LNCaP clone FGC (cell line): Measurements from ENCODE around the gene COQ4.

Experiments
- DNase-seq: peaks from one replicate; pipeline ENCODE4 v3.0.0-alpha.2; 2011; ENCODE audit warnings: low read depth
- H3K4me3 ChIP-seq: 2 replicates; pipeline ENCODE4 v1.5.1; 2011; ENCODE audit warnings: mild to moderate bottlenecking, low read depth, low read length, control low read depth
- TF ChIP-seq, protein P1 (sequence below): IDR thresholded peaks from 2 replicates; pipeline ENCODE4 v1.5.1; 2012; ENCODE audit warnings: mild to moderate bottlenecking; ENCODE audit not compliant: control insufficient read depth, insufficient read depth; ENCODE audit errors: extremely low read depth

The COQ4 gene

GRCh38 chr9:128280084-128280622, 42.5 kb upstream of the COQ4 start:
- no peak overlapping the region for H3K4me3 ChIP-seq
- DNase-seq: no peak
- TF ChIP-seq, protein P1, sequence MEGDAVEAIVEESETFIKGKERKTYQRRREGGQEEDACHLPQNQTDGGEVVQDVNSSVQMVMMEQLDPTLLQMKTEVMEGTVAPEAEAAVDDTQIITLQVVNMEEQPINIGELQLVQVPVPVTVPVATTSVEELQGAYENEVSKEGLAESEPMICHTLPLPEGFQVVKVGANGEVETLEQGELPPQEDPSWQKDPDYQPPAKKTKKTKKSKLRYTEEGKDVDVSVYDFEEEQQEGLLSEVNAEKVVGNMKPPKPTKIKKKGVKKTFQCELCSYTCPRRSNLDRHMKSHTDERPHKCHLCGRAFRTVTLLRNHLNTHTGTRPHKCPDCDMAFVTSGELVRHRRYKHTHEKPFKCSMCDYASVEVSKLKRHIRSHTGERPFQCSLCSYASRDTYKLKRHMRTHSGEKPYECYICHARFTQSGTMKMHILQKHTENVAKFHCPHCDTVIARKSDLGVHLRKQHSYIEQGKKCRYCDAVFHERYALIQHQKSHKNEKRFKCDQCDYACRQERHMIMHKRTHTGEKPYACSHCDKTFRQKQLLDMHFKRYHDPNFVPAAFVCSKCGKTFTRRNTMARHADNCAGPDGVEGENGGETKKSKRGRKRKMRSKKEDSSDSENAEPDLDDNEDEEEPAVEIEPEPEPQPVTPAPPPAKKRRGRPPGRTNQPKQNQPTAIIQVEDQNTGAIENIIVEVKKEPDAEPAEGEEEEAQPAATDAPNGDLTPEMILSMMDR: no peak

GRCh38 chr9:128282500-128282899, 40.1 kb upstream of the COQ4 start:
- TF ChIP-seq, protein P1: no peak
- DNase-seq: no peak
- H3K4me3 ChIP-seq: no peak overlapping the region

- TF ChIP-seq, protein P1: no peak
- H3K4me3 ChIP-seq: no peak overlapping the region
- no peak for DNase-seq
Measured at GRCh38 chr9:128285033-128285784, 37.4 kb upstream of the COQ4 start.

- no peak overlapping the region for H3K4me3 ChIP-seq
- no peak for DNase-seq
- TF ChIP-seq, protein P1: no peak
Measured at GRCh38 chr9:128286440-128286839, 36.2 kb upstream of the COQ4 start.

- TF ChIP-seq, protein P1: no peak
- DNase-seq: no peak
- no peak overlapping the region for H3K4me3 ChIP-seq
Measured at GRCh38 chr9:128288273-128289004, 34.2 kb upstream of the COQ4 start.

GRCh38 chr9:128292009-128292408, 30.6 kb upstream of the COQ4 start:
- no peak overlapping the region for H3K4me3 ChIP-seq
- TF ChIP-seq, protein P1: no peak
- DNase-seq: no peak
